A549 treated with AZD9567 at 1 μM for 4 hours (cell line): Measurements from ENCODE around the gene FBXO47. TPM values are rescaled to one million over a fixed set of nuclear protein-coding genes. Genes with fewer than 3 reads are reported as not detected.

Experiments
- total RNA-seq: library from RNA; stranded (reverse); fragments of 200-300 nt; extraction: Qiagen RNA extraction; gene quantifications from 5 replicates; pipeline ENCODE4 v1.2.3, GENCODE V29; 2022; ENCODE audit not compliant: insufficient read depth

Gene FBXO47, protein sequence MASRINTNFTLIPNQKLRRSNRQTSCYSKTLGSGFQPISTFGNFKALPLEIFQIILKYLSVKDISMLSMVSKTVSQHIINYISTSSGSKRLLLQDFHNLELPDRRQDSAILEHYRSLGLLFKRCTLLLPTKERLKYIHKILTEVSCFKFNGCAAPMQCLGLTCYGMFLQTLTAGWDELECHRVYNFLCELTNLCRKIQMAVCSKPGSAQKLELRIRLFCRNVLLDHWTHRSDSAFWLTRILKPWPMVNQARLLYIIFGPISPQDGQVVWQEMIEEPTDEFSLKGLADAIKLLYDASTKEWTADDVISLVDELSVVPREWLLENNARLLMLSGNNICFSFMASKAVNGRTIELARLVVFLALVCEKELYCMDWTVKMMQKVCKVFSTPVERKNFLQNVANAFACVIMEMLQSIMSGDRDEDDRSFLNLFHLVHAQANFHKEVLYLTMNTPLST
- not detected in 5 replicates for total RNA-seq

DNA sequence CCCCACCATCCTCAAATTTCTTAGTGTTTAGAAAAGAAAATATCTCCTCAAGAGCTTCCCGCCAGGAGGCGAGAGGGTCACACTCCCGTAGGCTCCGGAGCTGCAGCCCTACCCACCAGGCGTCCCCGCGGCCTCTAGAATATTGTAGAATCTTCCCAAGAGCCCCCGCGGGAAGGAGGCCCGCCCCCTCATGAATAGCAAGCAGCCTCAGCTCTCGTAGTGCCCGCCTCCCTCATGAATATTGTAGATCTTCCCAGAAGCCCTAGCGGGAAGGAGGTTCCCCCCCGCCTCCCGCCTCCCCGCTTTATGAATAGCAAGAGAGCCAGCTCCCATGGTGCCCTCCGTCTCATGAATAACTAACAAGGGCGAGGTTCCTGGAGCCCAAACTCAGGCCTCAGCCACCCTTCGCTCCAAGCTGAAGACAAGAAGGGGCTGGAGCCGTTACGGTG is at the start of gene FBXO47:
Gene FBXO47 (minus strand): TSS at position 114 of the 449 bp plus-strand sequence. CDS start 4,378 bp downstream, outside the sequence.

DNA sequence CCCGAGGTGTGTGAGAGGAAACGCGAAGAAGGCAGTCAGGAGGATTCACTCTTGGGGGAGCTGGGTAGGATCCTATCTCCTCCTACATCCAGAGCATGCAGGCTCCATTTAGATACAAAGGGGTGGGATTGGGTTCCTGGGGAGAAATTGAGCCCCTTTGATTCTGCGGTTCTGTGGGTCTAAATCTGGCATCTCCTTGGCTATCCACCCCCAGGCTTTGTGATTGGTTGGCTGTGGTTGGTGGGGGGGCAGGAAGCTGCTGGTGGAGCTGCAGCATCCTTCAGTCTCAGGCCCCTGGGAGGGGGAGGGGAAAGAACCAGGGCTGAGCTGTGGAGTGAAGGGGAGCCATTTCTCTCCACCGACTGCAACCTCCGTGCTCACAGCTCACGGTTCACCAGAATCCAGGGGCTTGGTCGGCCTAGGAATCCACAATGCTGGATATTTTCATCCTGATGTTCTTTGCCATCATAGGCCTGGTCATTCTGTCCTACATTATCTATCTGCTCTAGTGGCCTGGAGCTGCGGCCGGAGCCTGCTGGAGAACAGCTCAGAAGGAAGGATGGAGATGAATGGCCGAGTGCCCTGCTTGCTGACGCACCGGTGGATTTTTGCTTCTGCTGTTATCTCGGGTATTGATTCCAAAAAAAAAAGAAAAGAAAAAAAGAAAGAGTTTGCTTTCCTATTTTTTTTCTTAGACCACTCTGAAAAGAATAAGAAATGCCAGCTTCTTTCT is 41.8 kb downstream of the FBXO47 start, which contains the start of gene LASP1NB:
Gene LASP1NB (plus strand): TSS at position 352 of the 733 bp plus-strand sequence.

Other genes starting within 250 kb of the FBXO47 start
- gene CISD3, start 237.1 kb downstream of the FBXO47 start, total RNA-seq: 41.1 to 98.6 TPM (median 92.0 TPM) in 5 replicates
- gene PCGF2, start 219.1 kb downstream of the FBXO47 start, total RNA-seq: 25.5 to 53.1 TPM (median 50.9 TPM) in 5 replicates
- gene PSMB3, start 214.7 kb downstream of the FBXO47 start, total RNA-seq: 354 to 458 TPM (median 435 TPM) in 5 replicates
- gene PIP4K2B, start 167.8 kb downstream of the FBXO47 start, total RNA-seq: 37.2 to 43.7 TPM (median 42.6 TPM) in 5 replicates
- 21.9 to 24.0 TPM (median 22.3 TPM) in 5 replicates for gene CWC25, start 142.1 kb downstream of the FBXO47 start, total RNA-seq
- gene RPL23, start 113.7 kb downstream of the FBXO47 start, total RNA-seq: 2,657 to 5,013 TPM (median 2,700 TPM) in 5 replicates
- gene LASP1, start 97.3 kb downstream of the FBXO47 start, total RNA-seq: 227 to 248 TPM (median 232 TPM) in 5 replicates
- gene PLXDC1, start 184.2 kb upstream of the FBXO47 start, total RNA-seq: 0.17 to 0.48 TPM (median 0.20 TPM) in 4 of 5 replicates, not detected in the other
- not detected in 5 replicates for gene ARL5C, start 198.8 kb upstream of the FBXO47 start, total RNA-seq
- gene CACNB1, start 230.3 kb upstream of the FBXO47 start, total RNA-seq: 5.1 to 7.5 TPM (median 6.1 TPM) in 5 replicates
- gene RPL19, start 232.9 kb upstream of the FBXO47 start, total RNA-seq: 3,335 to 4,158 TPM (median 4,032 TPM) in 5 replicates